H9 (cell line): Measurements from ENCODE around the gene DBH. TPM values are rescaled to one million over a fixed set of nuclear protein-coding genes. Genes with fewer than 3 reads are reported as not detected.

ENCODE experiments used
- DNase-seq: peaks from one replicate; pipeline ENCODE4 v3.0.0-alpha.2; 2017
- H2AFZ ChIP-seq: one replicate; pipeline ENCODE4 v1.6.1; 2013; ENCODE audit warnings: mild to moderate bottlenecking, low read length, control low read depth, moderate library complexity
- H2AK5ac ChIP-seq: 2 replicates; pipeline ENCODE4 v1.6.1; 2013; ENCODE audit warnings: low read length, control low read depth, mixed read lengths; ENCODE audit not compliant: insufficient read length
- H2BK120ac ChIP-seq: one replicate; pipeline ENCODE4 v1.6.1; 2013; ENCODE audit warnings: low read depth, mild to moderate bottlenecking, low read length, control low read depth, inconsistent platforms; ENCODE audit not compliant: poor library complexity, severe bottlenecking
- H2BK12ac ChIP-seq: 2 replicates; pipeline ENCODE4 v1.6.1; 2013; ENCODE audit warnings: low read length, control low read depth, mixed read lengths, low read depth; ENCODE audit not compliant: insufficient read length
- H2BK15ac ChIP-seq: 2 replicates; pipeline ENCODE4 v1.6.1; 2013; ENCODE audit warnings: low read depth, low read length, control low read depth
- H2BK20ac ChIP-seq: one replicate; pipeline ENCODE4 v1.6.1; 2013; ENCODE audit warnings: low read depth, mild to moderate bottlenecking, low read length, control low read depth, inconsistent platforms; ENCODE audit not compliant: poor library complexity, severe bottlenecking
- H2BK5ac ChIP-seq: 2 replicates; pipeline ENCODE4 v1.6.1; 2013; ENCODE audit warnings: low read length, control low read depth, mixed read lengths; ENCODE audit not compliant: insufficient read length
- H3K14ac ChIP-seq: 2 replicates; pipeline ENCODE4 v1.6.1; 2013; ENCODE audit warnings: low read length, control low read depth; ENCODE audit not compliant: insufficient read depth
- H3K18ac ChIP-seq: 2 replicates; pipeline ENCODE4 v1.6.1; 2013; ENCODE audit warnings: low read depth, mild to moderate bottlenecking, mixed read lengths, low read length, control low read depth; ENCODE audit not compliant: insufficient read length
- H3K23ac ChIP-seq: 2 replicates; pipeline ENCODE4 v1.6.1; 2013; ENCODE audit warnings: low read length, control low read depth, mixed read lengths, low read depth; ENCODE audit not compliant: insufficient read length
- H3K23me2 ChIP-seq: 2 replicates; pipeline ENCODE4 v1.6.1; 2013; ENCODE audit warnings: low read depth, mild to moderate bottlenecking, mixed read lengths, low read length, control low read depth; ENCODE audit not compliant: insufficient read length, poor library complexity, severe bottlenecking
- H3K27ac ChIP-seq: 2 replicates; pipeline ENCODE4 v1.5.1; 2013; ENCODE audit warnings: low read length, control low read depth, mixed read lengths, low read depth; ENCODE audit not compliant: insufficient read length
- H3K27me3 ChIP-seq: 2 replicates; pipeline ENCODE4 v1.6.1; 2013; ENCODE audit warnings: low read length, control low read depth, inconsistent platforms; ENCODE audit not compliant: insufficient read depth
- H3K4ac ChIP-seq: 2 replicates; pipeline ENCODE4 v1.6.1; 2013; ENCODE audit warnings: low read depth, mild to moderate bottlenecking, control low read depth, inconsistent platforms, low read length, moderate library complexity
- H3K4me1 ChIP-seq: 2 replicates; pipeline ENCODE4 v1.6.1; 2013; ENCODE audit warnings: low read length, control low read depth, inconsistent platforms; ENCODE audit not compliant: insufficient read depth
- H3K4me2 ChIP-seq: 2 replicates; pipeline ENCODE4 v1.6.1; 2013; ENCODE audit warnings: low read length, control low read depth, mixed read lengths; ENCODE audit not compliant: insufficient read length, insufficient read depth
- H3K56ac ChIP-seq: 2 replicates; pipeline ENCODE4 v1.6.1; 2013; ENCODE audit warnings: low read depth, mild to moderate bottlenecking, mixed read lengths, low read length, control low read depth; ENCODE audit not compliant: insufficient read length
- H3K79me1 ChIP-seq: 2 replicates; pipeline ENCODE4 v1.6.1; 2013; ENCODE audit warnings: low read depth, mild to moderate bottlenecking, moderate library complexity, low read length, control low read depth, inconsistent platforms; ENCODE audit not compliant: insufficient read depth, poor library complexity, severe bottlenecking
- H3K79me2 ChIP-seq: 2 replicates; pipeline ENCODE4 v1.6.1; 2013; ENCODE audit warnings: low read length, control low read depth, inconsistent platforms; ENCODE audit not compliant: insufficient read depth
- H3K9ac ChIP-seq: 2 replicates; pipeline ENCODE4 v1.6.1; 2013; ENCODE audit warnings: low read length, control low read depth, mixed read lengths; ENCODE audit not compliant: insufficient read length; ENCODE audit errors: extremely low read depth
- H3K9me3 ChIP-seq: one replicate; pipeline ENCODE4 v1.6.1; 2013; ENCODE audit warnings: low read depth, low read length, inconsistent platforms; ENCODE audit not compliant: control insufficient read depth
- H3T11ph ChIP-seq: one replicate; pipeline ENCODE4 v1.6.1; 2013; ENCODE audit warnings: mild to moderate bottlenecking, low read length, control low read depth, inconsistent platforms
- H4K20me1 ChIP-seq: one replicate; pipeline ENCODE4 v1.6.1; 2013; ENCODE audit not compliant: control insufficient read depth, insufficient read length, insufficient read depth
- H4K5ac ChIP-seq: 2 replicates; pipeline ENCODE4 v1.6.1; 2013; ENCODE audit warnings: low read depth, mild to moderate bottlenecking, mixed read lengths, low read length, control low read depth; ENCODE audit not compliant: insufficient read length
- H4K8ac ChIP-seq: replicated peaks from 2 replicates; pipeline ENCODE4 v1.6.1; 2013; ENCODE audit warnings: low read length, control low read depth, mixed read lengths, low read depth; ENCODE audit not compliant: insufficient read length
- H4K91ac ChIP-seq: 2 replicates; pipeline ENCODE4 v1.6.1; 2013; ENCODE audit warnings: low read depth, mild to moderate bottlenecking, moderate library complexity, mixed read lengths, low read length, control low read depth; ENCODE audit not compliant: insufficient read length
- H3K27ac Mint-ChIP-seq, 3 experiments: 2 replicates in 2 of 3; 3 replicates in 1 of 3; pipeline ENCODE4 v1.8.0; 2020 to 2021; ENCODE audit warnings: mixed read lengths in 3 of 3, mild to moderate bottlenecking in 1 of 3, moderate library complexity in 1 of 3
- H3K27me3 Mint-ChIP-seq: 2 replicates; pipeline ENCODE4 v1.8.0; 2021; ENCODE audit warnings: low read depth, mild to moderate bottlenecking, moderate library complexity, mixed read lengths
- H3K36me3 Mint-ChIP-seq, 3 experiments: 2 replicates in 2 of 3; 3 replicates in 1 of 3; pipeline ENCODE4 v1.8.0; 2020 to 2021; ENCODE audit warnings: low read depth in 3 of 3, mixed read lengths in 3 of 3; ENCODE audit not compliant: insufficient read depth in 1 of 3
- H3K4me1 Mint-ChIP-seq, 2 experiments: 2 replicates each; pipeline ENCODE4 v1.8.0; 2020; ENCODE audit warnings: mixed read lengths in 2 of 2
- H3K4me3 Mint-ChIP-seq, 2 experiments: 2 replicates in 1 of 2; 3 replicates in 1 of 2; pipeline ENCODE4 v1.8.0; 2020 to 2021; ENCODE audit warnings: mild to moderate bottlenecking in 2 of 2, mixed read lengths in 2 of 2, moderate library complexity in 1 of 2
- H3K9me3 Mint-ChIP-seq, 2 experiments: 2 replicates in 1 of 2; 3 replicates in 1 of 2; pipeline ENCODE4 v1.8.0; 2020; ENCODE audit warnings: mild to moderate bottlenecking in 2 of 2, mixed read lengths in 2 of 2, moderate library complexity in 1 of 2
- CTCF ChIP-seq: fragments of 200-600 bp; sonication (generic); conservative IDR thresholded peaks from 3 replicates; pipeline ENCODE4 v1.8.0; 2021; ENCODE audit warnings: antibody characterized with exemption, mild to moderate bottlenecking
- WGBS: extraction: QIAGEN DNeasy Blood & Tissue Kit; methylation state at CpG from one replicate; pipeline ENCODE4 v1.1.7; 2013; ENCODE audit warnings: missing lambda C conversion rate, low lambda C conversion rate, mixed read lengths; ENCODE audit not compliant: insufficient read length; ENCODE audit errors: extremely low coverage; 5-methylcytosine and 5-hydroxymethylcytosine counted together
- total RNA-seq: library from RNA; stranded (reverse); gene quantifications from 2 replicates; pipeline ENCODE4 v1.2.1, GENCODE V29; 2021

DBH gene
- total RNA-seq, 1 experiment from 2014 or later: not detected

- no peak overlapping the region for H3K56ac ChIP-seq
- H3K23me2 ChIP-seq: no peaks in the 10 kb centered on the region
- H4K8ac ChIP-seq: no peak overlapping the region
- no peaks in the 10 kb centered on the region for H3K9me3 ChIP-seq
- TF ChIP-seq CTCF: no peak
- no peak overlapping the region for H2BK20ac ChIP-seq
- no peak overlapping the region for H2AFZ ChIP-seq
- no peaks in the 10 kb centered on the region for H3K4me1 ChIP-seq
- no peak overlapping the region for H3K18ac ChIP-seq
- H3K4me2 ChIP-seq: no peak overlapping the region
- Mint-ChIP-seq H3K27me3 (peaks cover 27% of the 10 kb centered on the region), H3K4me3 (no peak overlapping the region), H3K4me1 (peaks cover 0 to 10% of the 10 kb centered on the region in 2 experiments; a peak in 2 of 4 replicates), H3K27ac (no peak overlapping the region), H3K36me3 (peaks cover 0 to 4% (median 3%) of the 10 kb centered on the region in 3 experiments; a peak in 2 of 7 replicates), H3K9me3 (peaks cover 0 to 4% of the 10 kb centered on the region in 2 experiments; a peak in 2 of 5 replicates)
- no peak for DNase-seq
- H3K14ac ChIP-seq: no peak overlapping the region
- H4K91ac ChIP-seq: no peak overlapping the region
- no peak overlapping the region for H3K27ac ChIP-seq
- H3K27me3 ChIP-seq: no peaks in the 10 kb centered on the region; the same call in 1 of the 2 replicates
- no peak overlapping the region for H3K23ac ChIP-seq
- H3T11ph ChIP-seq: no peak overlapping the region
- no peak overlapping the region for H2BK15ac ChIP-seq
- no peak overlapping the region for H4K5ac ChIP-seq
- no peak overlapping the region for H3K4ac ChIP-seq
- no peak overlapping the region for H2BK12ac ChIP-seq
- no peaks in the 10 kb centered on the region for H3K79me2 ChIP-seq
- H4K20me1 ChIP-seq: no peaks in the 10 kb centered on the region
- no peak overlapping the region for H3K9ac ChIP-seq
- no peak overlapping the region for H2AK5ac ChIP-seq
- no peak overlapping the region for H2BK120ac ChIP-seq
- WGBS: no CpG with 5 or more reads among the region's 13 CpGs
- H2BK5ac ChIP-seq: no peak overlapping the region
- H3K79me1 ChIP-seq: no peaks in the 10 kb centered on the region
Measured at GRCh38 chr9:133665096-133665495, 28.9 kb downstream of the DBH start.
